ENCODE data around the gene BIN2.
"Not testable (repeated sequence)": the region's sequence is repeated elsewhere in the genome, so short reads cannot be mapped to it uniquely, and the experiment has no call there.

BIN2 gene

GRCh38 chr12:51345681-51346080 is 21.7 kb upstream of the BIN2 start:
- DNase-seq (ENCODE audit: low spot score) = no peak

DNA sequence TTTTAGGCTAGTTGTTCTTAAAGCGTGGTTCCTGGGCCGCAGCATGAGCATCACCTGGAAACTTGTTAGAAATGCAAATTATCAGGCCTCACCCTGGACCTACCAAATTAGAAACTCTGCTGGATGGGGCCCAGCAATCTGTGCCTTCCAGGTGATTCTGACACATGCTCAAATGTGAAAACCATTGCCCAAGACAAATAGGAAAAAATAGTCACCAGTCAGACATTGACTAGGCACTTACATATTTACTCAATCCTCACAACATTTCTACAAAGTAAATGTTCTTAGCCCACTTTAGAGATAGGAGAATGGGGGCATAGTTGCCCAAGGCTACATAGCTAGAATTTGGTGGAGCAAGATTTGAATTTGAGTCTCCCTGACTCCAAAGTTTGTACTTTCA is 19.2 kb upstream of the BIN2 start:
- DNase-seq (ENCODE audit: low spot score) = no peak

- no peak for DNase-seq (ENCODE audit: low spot score)
Observed at GRCh38 chr12:51342416-51342815, 18.4 kb upstream of the BIN2 start.

GRCh38 chr12:51341251-51342007 is 17.5 kb upstream of the BIN2 start:
- peak; percentile 88 for DNase-seq (ENCODE audit: low spot score)

DNA sequence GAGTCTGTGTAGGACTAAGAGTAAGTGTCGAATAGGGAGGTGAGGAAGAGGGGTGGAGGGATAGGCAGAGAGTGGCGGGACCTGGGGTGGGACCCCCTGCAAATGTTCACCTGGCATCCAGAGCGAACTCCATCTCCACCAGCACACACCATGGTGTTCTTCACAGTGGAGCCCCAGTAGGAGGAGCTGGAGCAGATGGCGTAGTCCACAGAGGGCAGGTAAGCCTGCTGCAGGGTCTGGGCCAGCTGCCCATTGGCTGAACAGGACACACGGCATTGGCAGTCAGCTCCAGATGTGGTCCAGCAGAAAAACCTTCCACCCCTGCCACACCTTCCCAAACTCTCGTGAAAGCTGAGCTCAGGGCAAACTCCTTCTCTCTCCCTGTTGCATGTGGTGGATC is 15.8 kb upstream of the BIN2 start:
- no peak for DNase-seq (ENCODE audit: low spot score)

DNA sequence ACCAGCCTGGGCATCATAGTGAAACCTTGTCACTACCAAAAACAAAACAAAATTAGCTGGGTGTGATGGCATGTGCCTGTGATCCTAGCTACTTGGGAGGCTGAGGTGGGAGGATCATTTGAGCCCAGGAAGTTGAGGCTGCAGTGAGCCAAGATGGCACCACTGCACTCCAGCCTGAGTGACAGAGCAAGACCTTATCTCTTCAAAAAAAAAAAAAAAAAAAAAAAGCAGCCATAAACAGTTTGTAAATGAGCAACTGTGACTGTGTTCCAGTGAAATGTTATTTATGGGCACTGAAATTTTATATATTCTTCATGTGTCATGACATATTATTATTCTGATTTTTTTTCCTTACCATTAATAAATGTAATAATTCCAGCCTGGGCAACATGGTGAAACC is 13.4 kb upstream of the BIN2 start:
- DNase-seq (ENCODE audit: low spot score) = not testable (repeated sequence)

- DNase-seq (ENCODE audit: low spot score) = no peak
Observed at GRCh38 chr12:51335931-51336330, 12.0 kb upstream of the BIN2 start.

DNA sequence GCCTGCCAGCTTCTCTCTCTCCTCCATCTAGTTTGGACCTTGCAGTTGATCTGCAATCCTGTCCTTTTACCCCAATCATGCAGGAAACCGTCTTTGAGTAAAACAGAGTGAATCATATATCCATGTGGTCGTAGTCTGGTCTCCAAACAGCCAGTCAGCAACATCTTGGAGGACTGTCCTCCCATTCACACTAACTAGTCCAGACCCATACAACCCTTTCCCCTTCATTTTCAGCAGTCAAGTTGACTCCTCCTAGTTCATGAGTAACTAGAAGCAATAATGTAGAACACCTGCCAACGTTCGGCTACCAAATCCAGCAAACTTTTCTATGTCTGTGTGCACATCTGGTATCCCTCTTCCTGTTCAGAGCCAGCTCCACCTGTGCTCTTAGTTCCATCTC is 10.8 kb upstream of the BIN2 start:
- no peak for DNase-seq (ENCODE audit: low spot score)

DNA sequence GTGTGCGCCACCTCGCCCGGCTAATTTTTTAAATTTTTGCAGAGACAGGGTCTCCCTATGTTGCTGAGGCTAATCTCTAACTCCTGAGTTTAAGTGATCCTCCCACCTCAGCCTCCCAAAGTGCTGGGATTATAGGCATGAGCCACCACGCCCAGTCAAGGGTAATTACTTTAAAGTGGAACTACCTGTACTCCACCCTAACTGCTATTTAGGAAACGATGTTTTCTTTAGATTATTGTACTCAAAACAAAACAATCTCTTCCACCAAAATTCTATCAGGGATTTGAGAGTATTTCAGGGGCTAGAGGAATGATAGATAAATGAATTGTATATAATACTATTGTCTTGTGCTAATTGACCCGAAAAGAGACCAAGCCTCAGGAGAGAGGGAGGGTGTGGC is 9.6 kb upstream of the BIN2 start:
- no peak for DNase-seq (ENCODE audit: low spot score)

- DNase-seq (ENCODE audit: low spot score) = no peak
Observed at GRCh38 chr12:51330186-51330585, 6.2 kb upstream of the BIN2 start.

GRCh38 chr12:51329742-51330141 is 5.8 kb upstream of the BIN2 start:
- DNase-seq (ENCODE audit: low spot score) = no peak

- no peak for DNase-seq (ENCODE audit: low spot score)
Observed at GRCh38 chr12:51328587-51328986, 4.6 kb upstream of the BIN2 start.

- peak; percentile 91 for DNase-seq (ENCODE audit: low spot score)
Observed at GRCh38 chr12:51326698-51327439, 2.9 kb upstream of the BIN2 start.

DNA sequence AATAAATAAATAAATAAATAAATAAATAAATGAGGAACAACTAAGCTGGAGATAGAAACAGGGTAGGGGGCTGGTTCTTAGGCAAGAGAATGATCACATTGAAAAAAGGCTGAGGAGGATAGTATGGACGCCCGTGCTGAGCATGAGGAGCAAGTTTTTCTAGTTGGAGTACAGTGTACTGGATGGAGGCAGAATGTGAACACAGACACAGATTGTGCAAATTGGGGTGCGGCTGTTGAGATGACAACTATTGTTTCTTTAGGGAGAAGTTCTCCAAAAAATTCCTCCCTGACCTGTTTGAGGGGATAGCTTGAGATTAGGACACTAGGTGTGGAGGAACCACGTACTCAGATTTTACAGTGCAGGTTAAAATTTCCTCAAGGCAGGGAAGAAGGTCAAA is 979 bp upstream of the BIN2 start:
- DNase-seq (ENCODE audit: low spot score) = no peak

- DNase-seq (ENCODE audit: low spot score) = no peak
Observed at GRCh38 chr12:51323317-51323960, 535 bp downstream of the BIN2 start.

GRCh38 chr12:51322452-51322851 is 1.5 kb downstream of the BIN2 start:
- no peak for DNase-seq (ENCODE audit: low spot score)

DNA sequence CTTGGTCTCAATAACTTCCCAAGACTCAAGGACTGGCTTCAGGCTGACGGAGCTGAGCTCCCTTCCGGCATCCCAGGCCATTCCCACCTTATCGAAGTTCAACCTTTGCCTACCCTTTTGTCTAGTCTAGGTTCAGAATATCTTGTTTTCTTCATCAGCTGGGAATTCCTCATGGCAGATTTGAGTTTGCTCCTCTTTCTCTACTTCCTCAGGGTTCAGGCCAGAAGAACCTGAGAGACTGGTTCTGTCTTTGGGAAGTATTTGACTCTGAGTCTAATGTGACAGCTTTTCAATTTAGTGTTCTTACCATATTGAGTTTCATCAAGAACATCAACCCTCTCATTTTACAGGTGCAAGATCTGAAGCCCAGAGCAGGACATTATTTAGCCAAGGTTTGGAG is 2.1 kb downstream of the BIN2 start:
- DNase-seq (ENCODE audit: low spot score) = no peak

DNA sequence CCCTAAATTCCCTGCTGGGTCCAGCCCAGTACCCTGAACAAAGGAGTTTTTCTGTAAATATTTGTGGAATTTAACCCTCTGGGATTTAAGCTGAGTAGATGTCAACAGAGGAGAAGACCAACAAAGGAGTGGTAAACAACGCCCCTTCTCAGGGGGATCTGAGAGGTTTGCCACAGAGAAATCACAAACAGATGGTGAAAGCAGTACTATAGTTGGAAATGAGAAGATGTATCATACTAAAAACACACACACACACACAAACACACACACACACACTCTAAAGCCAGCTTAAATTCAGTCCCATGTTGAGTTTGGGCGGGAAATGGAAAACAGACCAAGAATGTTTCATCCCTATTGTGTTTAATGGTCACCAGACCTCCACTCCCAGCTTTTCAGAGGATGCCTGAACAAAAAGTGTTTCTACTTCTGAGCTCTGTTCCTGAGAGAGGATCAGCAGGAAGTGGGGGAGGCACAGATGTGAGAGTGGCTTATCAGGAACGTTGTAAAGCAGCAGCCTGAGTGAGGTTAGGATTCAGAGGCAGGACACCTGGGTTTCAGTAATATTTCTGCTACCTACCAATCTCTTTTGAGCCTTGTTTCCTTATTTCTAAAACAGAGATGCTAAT is 3.2 kb downstream of the BIN2 start:
- no peak for DNase-seq (ENCODE audit: low spot score)

DNA sequence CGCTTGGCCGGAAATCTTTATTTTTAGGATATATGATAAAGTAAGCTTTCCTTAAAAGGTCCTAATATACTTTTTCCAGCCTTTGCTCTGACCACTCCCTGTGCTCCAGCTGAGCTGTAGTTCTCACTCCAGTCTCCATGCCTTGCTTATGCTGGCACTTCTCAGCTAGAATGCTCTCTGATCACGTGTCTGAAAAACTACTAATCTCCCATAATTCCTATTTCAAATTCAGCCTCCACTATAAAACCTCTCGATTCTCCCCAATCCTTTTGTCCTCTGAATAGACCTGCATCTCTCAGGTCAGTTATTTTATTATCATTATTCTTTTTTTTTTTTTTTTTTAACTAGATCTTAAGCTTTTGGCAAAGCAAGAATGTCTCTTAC is 3.7 kb downstream of the BIN2 start:
- DNase-seq (ENCODE audit: low spot score) = no peak

DNA sequence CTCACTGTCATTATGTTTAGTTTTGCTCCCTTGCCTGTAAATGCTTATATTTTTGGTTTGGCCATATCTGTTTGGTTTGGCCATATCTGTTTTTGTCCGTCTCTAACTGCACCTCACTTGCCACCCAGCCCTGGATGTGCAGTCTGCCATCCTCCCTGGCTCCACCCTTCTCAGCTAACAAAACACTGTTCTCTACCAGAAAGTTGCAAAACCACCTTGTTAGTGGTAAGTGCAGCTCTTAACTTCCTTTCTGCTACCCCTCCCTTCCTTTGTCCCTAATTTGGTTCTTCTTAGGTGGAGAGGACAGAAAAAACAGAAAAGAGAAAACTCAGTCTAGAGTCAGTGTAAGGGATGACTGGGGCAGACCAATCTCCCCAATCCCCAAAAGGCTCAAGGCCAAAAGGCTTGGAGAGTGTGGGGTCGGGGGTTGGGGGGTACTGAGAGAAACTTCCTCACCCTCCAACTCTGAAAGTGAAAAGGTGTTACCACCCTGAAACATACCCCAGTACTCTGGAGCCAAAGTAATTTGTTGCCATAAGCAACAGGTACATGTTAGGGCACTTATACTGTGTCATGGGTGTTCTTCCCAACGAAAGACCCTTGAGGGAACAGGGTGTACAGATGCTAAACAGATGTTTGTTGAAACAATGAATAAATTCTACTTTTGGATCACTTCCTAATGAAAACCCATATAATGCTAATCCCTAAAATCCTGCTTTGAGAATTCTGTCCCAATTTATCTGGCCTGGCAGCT is 5.0 kb downstream of the BIN2 start:
- no peak for DNase-seq (ENCODE audit: low spot score)

- DNase-seq (ENCODE audit: low spot score) = not testable (repeated sequence)
Observed at GRCh38 chr12:51318057-51318806, 5.7 kb downstream of the BIN2 start.
